Thyroid gland (tissue), 4 donors: ENCODE data around the gene NEXN. TPM values are rescaled to one million over a fixed set of nuclear protein-coding genes. Genes with fewer than 3 reads are reported as not detected.

Experiments
- DNase-seq, 2 donors: peaks; one replicate each; pipeline ENCODE4 v3.0.0-alpha.2; 2019
- H3K27ac ChIP-seq, 3 donors: fragments of 200-600 bp; sonication (generic); 1 replicate in 2 of 3; 2 replicates in 1 of 3; pipeline ENCODE4 v1.5.1; 2016 to 2019; ENCODE audit warnings: mild to moderate bottlenecking in 1 of 3, moderate library complexity in 1 of 3
- H3K27me3 ChIP-seq: fragments of 200-600 bp; sonication (generic); one replicate; pipeline ENCODE4 v1.5.1; 2019
- H3K36me3 ChIP-seq, 2 donors: fragments of 200-600 bp; sonication (generic); one replicate each; pipeline ENCODE4 v1.5.1; 2016 to 2019
- H3K4me1 ChIP-seq, 2 donors: fragments of 200-600 bp; sonication (generic); one replicate each; pipeline ENCODE4 v1.5.1; 2017 to 2019
- H3K4me3 ChIP-seq, 3 donors: fragments of 200-600 bp; sonication (generic); replicated peaks in 1 of 3; 1 replicate in 2 of 3; 2 replicates in 1 of 3; pipeline ENCODE4 v1.5.1; 2016; ENCODE audit warnings: mild to moderate bottlenecking in 1 of 3
- H3K9me3 ChIP-seq: fragments of 200-600 bp; sonication (generic); one replicate; pipeline ENCODE4 v1.5.1; 2017
- CTCF ChIP-seq, 6 experiments: fragments of 200-600 bp in 3 of 6; fragments of 450-650 bp in 3 of 6; sonication (generic) in 3 of 6; IDR thresholded peaks; one replicate each; pipeline ENCODE4 v1.5.1; 2016 to 2019; ENCODE audit warnings: antibody characterized with exemption in 6 of 6, mild to moderate bottlenecking in 2 of 6, inconsistent platforms in 1 of 6, moderate library complexity in 1 of 6
- POLR2A ChIP-seq, 2 donors: fragments of 450-650 bp; IDR thresholded peaks; one replicate each; pipeline ENCODE4 v1.6.1; 2017; ENCODE audit warnings: antibody characterized with exemption in 2 of 2, mild to moderate bottlenecking in 2 of 2, moderate library complexity in 1 of 2
- WGBS, 2 donors: methylation state at CpG; one replicate each; pipeline ENCODE4 v1.1.5; 2017; 5-methylcytosine and 5-hydroxymethylcytosine counted together
- intact Hi-C: fragments of 100-400 bp; cut with DNase I; formaldehyde crosslinking; loops from one replicate; pipeline ENCODE4 v1.15.1; 2023
- total RNA-seq, 4 donors: library from RNA; depleted of rRNA; stranded (reverse); fragments of >200 nt; gene quantifications; one replicate each; pipeline ENCODE4 v1.2.3, GENCODE V29; 2016

NEXN gene
- total RNA-seq, 4 donors from 2014 or later: 5.7 to 16.5 (median 11.0) TPM

- no peaks in the 10 kb centered on the region for H3K9me3 ChIP-seq
- intact Hi-C loops: no loop called here
- H3K27me3 ChIP-seq: no peaks in the 10 kb centered on the region
- H3K4me3 ChIP-seq: no peak overlapping the region
- H3K27ac ChIP-seq: no peak overlapping the region
- H3K36me3 ChIP-seq: no peaks in the 10 kb centered on the region
- 100% methylated on average over 1 of the region's 1 CpG for WGBS, 2 donors
- TF ChIP-seq CTCF (IDR thresholded peaks at IDR 0.05) (no peak), POLR2A (IDR thresholded peaks at IDR 0.05) (no peak)
- DNase-seq: no peak
- peaks cover 11 to 13% of the 10 kb centered on the region in 2 donors for H3K4me1 ChIP-seq
Observed at GRCh38 chr1:77850082-77850481, 38.3 kb upstream of the NEXN start.

- no peak overlapping the region for H3K4me3 ChIP-seq
- DNase-seq: no peak
- no peaks in the 10 kb centered on the region for H3K36me3 ChIP-seq
- peak overlapping the region in 2 of 3 donors; percentile 57 to 68 for H3K27ac ChIP-seq
- TF ChIP-seq POLR2A (IDR thresholded peaks at IDR 0.05): no peak
- no peak for TF ChIP-seq CTCF (IDR thresholded peaks at IDR 0.05)
- intact Hi-C loops: no loop called here
- H3K9me3 ChIP-seq: no peaks in the 10 kb centered on the region
- no peaks in the 10 kb centered on the region for H3K27me3 ChIP-seq
- 86 to 88% methylated on average over 4 of the region's 4 CpGs for WGBS, 2 donors
- peaks cover 18% of the 10 kb centered on the region in 2 donors for H3K4me1 ChIP-seq
Observed at GRCh38 chr1:77857552-77857951, 30.9 kb upstream of the NEXN start.

- no peaks in the 10 kb centered on the region for H3K36me3 ChIP-seq
- H3K27ac ChIP-seq: peak overlapping the region; percentile 57 to 68 (median 57)
- whole genome bisulfite sequencing, 2 donors: 42% methylated on average over 3 of the region's 3 CpGs
- no peaks in the 10 kb centered on the region for H3K9me3 ChIP-seq
- peaks cover 18 to 21% of the 10 kb centered on the region in 2 donors for H3K4me1 ChIP-seq
- intact Hi-C loops: no loop called here
- H3K27me3 ChIP-seq: no peaks in the 10 kb centered on the region
- no peak for DNase-seq
- H3K4me3 ChIP-seq: no peak overlapping the region
- TF ChIP-seq POLR2A (IDR thresholded peaks at IDR 0.05): no peak
- no peak for TF ChIP-seq CTCF (IDR thresholded peaks at IDR 0.05)
Observed at GRCh38 chr1:77858725-77859124, 29.7 kb upstream of the NEXN start.

- H3K27me3 ChIP-seq: no peaks in the 10 kb centered on the region
- H3K36me3 ChIP-seq: no peaks in the 10 kb centered on the region
- peaks cover 18 to 21% of the 10 kb centered on the region in 2 donors for H3K4me1 ChIP-seq
- 55 to 57% methylated on average over 2 of the region's 2 CpGs for WGBS, 2 donors
- intact Hi-C loops: no loop called here
- peak; percentile 13 to 23 for DNase-seq
- no peaks in the 10 kb centered on the region for H3K9me3 ChIP-seq
- no peak overlapping the region for H3K4me3 ChIP-seq
- TF ChIP-seq POLR2A (IDR thresholded peaks at IDR 0.05) (no peak), CTCF (IDR thresholded peaks at IDR 0.05) (no peak)
- H3K27ac ChIP-seq: peak overlapping the region; percentile 57 to 68 (median 57)
Observed at GRCh38 chr1:77859248-77859647, 29.2 kb upstream of the NEXN start.

GRCh38 chr1:77866296-77866695, 22.1 kb upstream of the NEXN start:
- WGBS, 2 donors: 87 to 89% methylated on average over 4 of the region's 4 CpGs
- H3K4me1 ChIP-seq: peaks cover 3 to 7% of the 10 kb centered on the region in 2 donors
- H3K36me3 ChIP-seq: no peaks in the 10 kb centered on the region
- H3K27ac ChIP-seq: no peak overlapping the region
- no peaks in the 10 kb centered on the region for H3K27me3 ChIP-seq
- no peaks in the 10 kb centered on the region for H3K9me3 ChIP-seq
- TF ChIP-seq CTCF (IDR thresholded peaks at IDR 0.05) (no peak), POLR2A (IDR thresholded peaks at IDR 0.05) (no peak)
- H3K4me3 ChIP-seq: no peak overlapping the region
- DNase-seq: no peak
- intact Hi-C loops: no loop called here
